Cardiac fibroblast (primary cell): ENCODE data around the gene CCDC87.

ENCODE experiments used
- DNase-seq, 2 donors: peaks; one replicate each; pipeline versions ENCODE4 v3.0.0 to v3.0.0-alpha.2; 2010; ENCODE audit warnings: low read depth in 2 of 2
- H3K4me3 ChIP-seq, 2 donors: replicated peaks in 1 of 2; 1 replicate in 1 of 2; 2 replicates in 1 of 2; pipeline ENCODE4 v1.5.1; 2011; ENCODE audit warnings: low read depth in 2 of 2, low read length in 2 of 2, mild to moderate bottlenecking in 2 of 2, moderate library complexity in 1 of 2
- CTCF ChIP-seq: IDR thresholded peaks from one replicate; pipeline ENCODE4 v1.5.1; 2011; ENCODE audit warnings: low read depth, mild to moderate bottlenecking, low read length, inconsistent platforms

Gene CCDC87

DNA sequence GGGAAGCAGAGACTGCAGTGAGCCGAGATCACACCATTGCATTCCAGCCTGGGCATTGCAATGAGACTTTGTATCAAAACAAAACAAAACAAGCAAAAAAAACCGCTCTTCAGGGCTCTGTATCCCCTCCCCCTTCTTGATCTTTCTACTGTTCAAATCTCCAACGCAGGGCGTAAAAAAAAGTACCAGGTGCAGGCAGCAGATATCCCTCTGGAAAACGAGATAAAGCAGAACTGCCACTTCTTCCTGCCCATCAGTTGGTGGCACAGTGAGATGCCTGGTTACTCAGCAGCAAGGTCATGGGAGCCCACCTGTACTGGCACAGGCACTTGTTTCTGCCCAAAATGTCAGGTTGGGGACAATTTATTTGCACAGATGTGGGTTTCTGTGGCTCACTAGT lies 11.3 kb upstream of the CCDC87 start:
- no peak for TF ChIP-seq CTCF
- no peak for DNase-seq
- no peak overlapping the region for H3K4me3 ChIP-seq

- H3K4me3 ChIP-seq, result no peak overlapping the region
- TF ChIP-seq CTCF, result no peak
- no peak for DNase-seq
These were observed 10.2 kb upstream of the CCDC87 start for GRCh38 chr11:66603072-66603471.

DNA sequence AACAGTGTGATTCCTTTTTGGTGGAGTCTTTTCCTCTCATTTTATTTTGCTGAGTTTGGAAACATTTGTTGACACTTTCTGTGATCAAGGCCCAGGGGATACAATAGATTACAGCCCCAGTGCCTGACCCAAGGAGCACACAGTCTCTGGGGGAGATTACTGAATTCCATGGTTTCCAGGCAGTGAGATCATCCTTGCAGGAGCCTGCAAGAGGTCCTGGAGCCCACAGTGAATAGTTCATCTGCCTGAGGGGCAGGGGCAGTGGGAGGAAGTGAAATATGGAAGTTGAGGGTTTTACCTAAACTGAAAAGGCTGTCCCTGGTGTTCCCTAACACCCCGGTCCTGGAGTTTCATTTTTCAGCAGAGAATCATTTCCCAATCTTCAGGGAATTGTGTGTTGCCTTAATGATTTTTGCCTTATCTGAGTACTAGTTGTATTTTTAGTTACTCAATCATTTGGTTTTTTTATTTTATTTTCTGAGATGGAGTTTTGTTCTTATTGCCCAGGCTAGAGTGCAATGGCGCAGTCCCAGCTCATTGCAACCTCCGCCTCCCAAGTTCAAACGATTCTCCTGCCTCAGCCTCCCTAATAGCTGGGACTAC lies 7.9 kb upstream of the CCDC87 start:
- no peak overlapping the region for H3K4me3 ChIP-seq
- TF ChIP-seq CTCF, result no peak
- DNase-seq, result peak; percentile 39 to 52

- no peak for TF ChIP-seq CTCF
- H3K4me3 ChIP-seq, result no peak overlapping the region
- DNase-seq, result no peak
These were observed 7.4 kb upstream of the CCDC87 start for GRCh38 chr11:66600219-66600618.

GRCh38 chr11:66598993-66599392 lies 6.1 kb upstream of the CCDC87 start:
- DNase-seq, result no peak
- TF ChIP-seq CTCF, result no peak
- no peak overlapping the region for H3K4me3 ChIP-seq

- no peak overlapping the region for H3K4me3 ChIP-seq
- DNase-seq, result peak; percentile 77 to 95
- no peak for TF ChIP-seq CTCF
These were observed 2.5 kb upstream of the CCDC87 start for GRCh38 chr11:66595245-66595904.
